Jurkat, Clone E6-1 (cell line): ENCODE measurements around the gene DEDD2.

Experiments used
- DNase-seq: peaks from one replicate; pipeline ENCODE4 v3.0.0-alpha.2; 2011; ENCODE audit warnings: low read depth, low spot score
- H3K4me3 ChIP-seq: 2 replicates; pipeline ENCODE4 v1.5.1; 2011; ENCODE audit warnings: mild to moderate bottlenecking, low read length, control low read depth, moderate library complexity

DEDD2 gene

GRCh38 chr19:42153672-42154433 is 63.6 kb downstream of the DEDD2 start:
- no peak for DNase-seq
- no peak overlapping the region for H3K4me3 ChIP-seq

GRCh38 chr19:42152910-42153671 is 64.4 kb downstream of the DEDD2 start:
- no peak overlapping the region for H3K4me3 ChIP-seq
- no peak for DNase-seq

GRCh38 chr19:42151782-42152684 is 65.4 kb downstream of the DEDD2 start:
- no peak for DNase-seq
- no peak overlapping the region for H3K4me3 ChIP-seq

GRCh38 chr19:42150911-42151361 is 66.5 kb downstream of the DEDD2 start:
- no peak for DNase-seq
- H3K4me3 ChIP-seq, result no peak overlapping the region

- no peak for DNase-seq
- H3K4me3 ChIP-seq, result no peak overlapping the region
Measured at GRCh38 chr19:42150364-42150763, 67.1 kb downstream of the DEDD2 start.

GRCh38 chr19:42149447-42150202 is 67.9 kb downstream of the DEDD2 start:
- DNase-seq, result no peak
- H3K4me3 ChIP-seq, result no peak overlapping the region
